IgD-negative memory B cell (primary cell): ENCODE measurements around the gene NOXA1. TPM values are rescaled to one million over a fixed set of nuclear protein-coding genes. Genes with fewer than 3 reads are reported as not detected.

Source experiments
- H3K27ac Mint-ChIP-seq, 3 donors: one replicate each; pipeline ENCODE4 v1.8.0; 2020 to 2022; ENCODE audit warnings: mild to moderate bottlenecking in 3 of 3, mixed read lengths in 3 of 3, moderate library complexity in 1 of 3
- H3K27me3 Mint-ChIP-seq: one replicate; pipeline ENCODE4 v1.8.0; 2021; ENCODE audit warnings: mixed read lengths
- H3K36me3 Mint-ChIP-seq: one replicate; pipeline ENCODE4 v1.8.0; 2020; ENCODE audit warnings: mild to moderate bottlenecking, mixed read lengths
- H3K4me1 Mint-ChIP-seq, 3 donors: one replicate each; pipeline ENCODE4 v1.8.0; 2020 to 2022; ENCODE audit warnings: mixed read lengths in 3 of 3, mild to moderate bottlenecking in 1 of 3
- H3K4me3 Mint-ChIP-seq, 4 donors: one replicate each; pipeline ENCODE4 v1.8.0; 2020 to 2022; ENCODE audit warnings: mild to moderate bottlenecking in 4 of 4, mixed read lengths in 4 of 4, moderate library complexity in 3 of 4
- H3K9me3 Mint-ChIP-seq, 3 donors: one replicate each; pipeline ENCODE4 v1.8.0; 2020 to 2021; ENCODE audit warnings: mixed read lengths in 3 of 3, mild to moderate bottlenecking in 1 of 3
- polyA plus RNA-seq: library from polyadenylated mRNA; unstranded; fragments of 300-500 nt; fragmentation: Illumina TruSeq; gene quantifications from one replicate; pipeline ENCODE4 v1.2.3, GENCODE V29; 2021

The NOXA1 gene
- polyA plus RNA-seq, 1 donor from 2014 or later, result 1.4 TPM

GRCh38 chr9:137454597-137455358, 31.6 kb downstream of the NOXA1 start:
- Mint-ChIP-seq H3K4me1 (peaks cover 3 to 4% (median 4%) of the 10 kb centered on the region in 3 donors), H3K4me3 (peak overlapping the region; percentile 75 to 88 (median 81)), H3K9me3 (no peaks in the 10 kb centered on the region), H3K27me3 (peaks cover 1% of the 10 kb centered on the region), H3K27ac (peak overlapping the region; percentile 56 to 80 (median 64)), H3K36me3 (no peaks in the 10 kb centered on the region)

GRCh38 chr9:137455359-137455991, 32.3 kb downstream of the NOXA1 start:
- Mint-ChIP-seq H3K27me3 (no peaks in the 10 kb centered on the region), H3K4me1 (peaks cover 3 to 5% (median 4%) of the 10 kb centered on the region in 3 donors), H3K36me3 (no peaks in the 10 kb centered on the region), H3K27ac (peak overlapping the region in 1 of 3 donors; percentile 5), H3K4me3 (peak overlapping the region in 1 of 4 donors; percentile 65), H3K9me3 (no peaks in the 10 kb centered on the region)

GRCh38 chr9:137456061-137456863, 33.1 kb downstream of the NOXA1 start:
- no peaks in the 10 kb centered on the region for H3K36me3 Mint-ChIP-seq
- no peaks in the 10 kb centered on the region for H3K9me3 Mint-ChIP-seq
- peaks cover 2 to 5% (median 3%) of the 10 kb centered on the region in 3 donors for H3K4me1 Mint-ChIP-seq
- peak overlapping the region in 2 of 3 donors; percentile 5 to 65 for H3K27ac Mint-ChIP-seq
- H3K4me3 Mint-ChIP-seq, result peak overlapping the region in 3 of 4 donors; percentile 28 to 81 (median 65)
- no peaks in the 10 kb centered on the region for H3K27me3 Mint-ChIP-seq

- H3K36me3 Mint-ChIP-seq, result no peaks in the 10 kb centered on the region
- H3K4me3 Mint-ChIP-seq, result peak overlapping the region in 3 of 4 donors; percentile 17 to 65 (median 43)
- peak overlapping the region in 1 of 3 donors; percentile 5 for H3K27ac Mint-ChIP-seq
Measured at GRCh38 chr9:137456864-137457405, 33.7 kb downstream of the NOXA1 start.

GRCh38 chr9:137457406-137458193, 34.4 kb downstream of the NOXA1 start:
- no peaks in the 10 kb centered on the region for H3K27me3 Mint-ChIP-seq
- H3K4me3 Mint-ChIP-seq, result peak overlapping the region in 3 of 4 donors; percentile 41 to 72 (median 43)
- H3K36me3 Mint-ChIP-seq, result no peaks in the 10 kb centered on the region
- H3K4me1 Mint-ChIP-seq, result peaks cover 2 to 7% (median 3%) of the 10 kb centered on the region in 3 donors
- no peaks in the 10 kb centered on the region for H3K9me3 Mint-ChIP-seq
- H3K27ac Mint-ChIP-seq, result no peak overlapping the region

More at GRCh38 chr9:137456864-137457405, 33.7 kb downstream of the NOXA1 start:
- Mint-ChIP-seq H3K27me3 (no peaks in the 10 kb centered on the region), H3K9me3 (no peaks in the 10 kb centered on the region), H3K4me1 (peaks cover 2 to 5% (median 3%) of the 10 kb centered on the region in 3 donors)

- Mint-ChIP-seq H3K4me3 (peak overlapping the region in 1 of 4 donors; percentile 23), H3K27ac (no peak overlapping the region), H3K36me3 (no peaks in the 10 kb centered on the region), H3K9me3 (no peaks in the 10 kb centered on the region), H3K4me1 (peaks cover 2 to 7% (median 3%) of the 10 kb centered on the region in 3 donors), H3K27me3 (no peaks in the 10 kb centered on the region)
Measured at GRCh38 chr9:137458194-137459151, 35.3 kb downstream of the NOXA1 start.

- H3K4me3 Mint-ChIP-seq, result peak within 1 kb of the TSS; percentile 38 to 87 (median 69)
- peak within 1 kb of the TSS in 2 of 3 donors; percentile 59 to 85 for H3K27ac Mint-ChIP-seq
- no peaks in the 10 kb centered on the region for H3K9me3 Mint-ChIP-seq
- peaks cover 0 to 7% (median 2%) of the 10 kb centered on the region in 3 donors for H3K4me1 Mint-ChIP-seq
- no peaks in the 10 kb centered on the region for H3K27me3 Mint-ChIP-seq
- H3K36me3 Mint-ChIP-seq, result no peaks in the 10 kb centered on the region
Measured at GRCh38 chr9:137459152-137459600, 36.0 kb downstream of the NOXA1 start, which contains the start of gene NSMF. NSMF (minus strand) TSS chr9:137459334; CDS start chr9:137459102, 232 bp downstream.

GRCh38 chr9:137459601-137460362, 36.6 kb downstream of the NOXA1 start:
- Mint-ChIP-seq H3K27ac (peak overlapping the region in 2 of 3 donors; percentile 59 to 85), H3K36me3 (no peaks in the 10 kb centered on the region)

GRCh38 chr9:137460363-137461315, 37.4 kb downstream of the NOXA1 start:
- no peaks in the 10 kb centered on the region for H3K27me3 Mint-ChIP-seq
- H3K36me3 Mint-ChIP-seq, result no peaks in the 10 kb centered on the region
- no peaks in the 10 kb centered on the region for H3K9me3 Mint-ChIP-seq
- peak overlapping the region in 3 of 4 donors; percentile 28 to 41 (median 38) for H3K4me3 Mint-ChIP-seq
- H3K27ac Mint-ChIP-seq, result peak overlapping the region; percentile 39 to 85 (median 59)
- peaks cover 0 to 4% (median 2%) of the 10 kb centered on the region in 3 donors for H3K4me1 Mint-ChIP-seq

More at GRCh38 chr9:137459601-137460362, 36.6 kb downstream of the NOXA1 start:
- no peaks in the 10 kb centered on the region for H3K27me3 Mint-ChIP-seq
- H3K4me3 Mint-ChIP-seq, result peak overlapping the region; percentile 38 to 87 (median 69)
- H3K4me1 Mint-ChIP-seq, result peaks cover 0 to 4% (median 2%) of the 10 kb centered on the region in 3 donors
- H3K9me3 Mint-ChIP-seq, result no peaks in the 10 kb centered on the region

GRCh38 chr9:137461316-137461662, 38.1 kb downstream of the NOXA1 start:
- Mint-ChIP-seq H3K27me3 (no peaks in the 10 kb centered on the region), H3K4me1 (peaks cover 0 to 4% (median 2%) of the 10 kb centered on the region in 3 donors), H3K27ac (peak overlapping the region; percentile 39 to 90 (median 59)), H3K36me3 (no peaks in the 10 kb centered on the region), H3K4me3 (peak overlapping the region in 2 of 4 donors; percentile 41 to 76), H3K9me3 (no peaks in the 10 kb centered on the region)

GRCh38 chr9:137461663-137462395, 38.6 kb downstream of the NOXA1 start:
- peaks cover 0 to 4% (median 2%) of the 10 kb centered on the region in 3 donors for H3K4me1 Mint-ChIP-seq

More at GRCh38 chr9:137461663-137462395, 38.6 kb downstream of the NOXA1 start:
- Mint-ChIP-seq H3K36me3 (no peaks in the 10 kb centered on the region), H3K4me3 (peak overlapping the region; percentile 75 to 87 (median 79)), H3K27me3 (no peaks in the 10 kb centered on the region), H3K9me3 (no peaks in the 10 kb centered on the region), H3K27ac (peak overlapping the region; percentile 84 to 96 (median 90))
